K562 (cell line): Measurements from ENCODE around the gene CCDC117. TPM values are rescaled to one million over a fixed set of nuclear protein-coding genes. Genes with fewer than 3 reads are reported as not detected.

Experiments
- CREB5 ChIP-seq: fragments of 250-450 bp; sonication (Bioruptor Pico); IDR thresholded peaks from 2 replicates; pipeline ENCODE4 v1.5.0; 2020; ENCODE audit warnings: mild to moderate bottlenecking
- CTCFL ChIP-seq: IDR thresholded peaks from 2 replicates; pipeline ENCODE4 v1.6.1; 2011; ENCODE audit warnings: borderline replicate concordance, low read depth, mild to moderate bottlenecking, moderate library complexity, low read length; ENCODE audit not compliant: insufficient read depth, poor library complexity, severe bottlenecking
- E2F4 ChIP-seq: sonication (generic); formaldehyde crosslinking; IDR thresholded peaks from 2 replicates; pipeline ENCODE4 v1.8.0; 2022; ENCODE audit warnings: mild to moderate bottlenecking, low read depth, missing genetic modification reagents
- EP400 ChIP-seq: fragments of 450-650 bp; IDR thresholded peaks from 2 replicates; pipeline ENCODE4 v1.6.1; 2017; ENCODE audit warnings: antibody characterized with exemption, mild to moderate bottlenecking, moderate library complexity
- FOS ChIP-seq: IDR thresholded peaks from 3 replicates; pipeline ENCODE4 v1.6.1; 2011; ENCODE audit not compliant: insufficient read length; ENCODE audit errors: extremely low read depth
- MGA ChIP-seq: fragments of 450-650 bp; IDR thresholded peaks from 2 replicates; pipeline ENCODE4 v1.6.1; 2016; ENCODE audit warnings: mild to moderate bottlenecking, moderate library complexity
- MTF1 ChIP-seq: fragments of 250-450 bp; sonication (Bioruptor Pico); IDR thresholded peaks from 2 replicates; pipeline ENCODE4 v1.9.0; 2021; ENCODE audit warnings: moderate library complexity, mild to moderate bottlenecking, inconsistent platforms, borderline replicate concordance
- ZBTB1 ChIP-seq: sonication (generic); formaldehyde crosslinking; IDR thresholded peaks from 2 replicates; pipeline ENCODE4 v1.8.1; 2023; ENCODE audit warnings: missing genetic modification reagents, low read depth, mild to moderate bottlenecking, borderline replicate concordance
- ZNF197 ChIP-seq: fragments of 200-800 bp; sonication (Bioruptor generic); IDR thresholded peaks from 2 replicates; pipeline ENCODE4 v1.6.1; 2016; ENCODE audit warnings: low read depth, missing genetic modification characterization, missing compliant biosample characterization
- polyA plus RNA-seq, 8 experiments: library from polyadenylated mRNA; depleted of rRNA in 4 of 8; stranded (reverse) in 5 of 8; unstranded in 3 of 8; fragments of >200 nt; fragmentation: Nextera tagmentation in 2 of 8; fragmentation: Illumina TruSeq in 1 of 8; extraction: Ambion mirVana in 2 of 8; extraction: Trizol in 1 of 8; gene quantifications; 2 replicates each; pipeline versions ENCODE4 v1.2.1 to v1.2.3, GENCODE V29; 2011 to 2014; ENCODE audit warnings: inconsistent platforms in 1 of 8, missing spikeins in 1 of 8
- total RNA-seq, 7 experiments: library from RNA; depleted of rRNA in 6 of 7; stranded (reverse); fragments of >200 nt in 6 of 7; fragmentation: Illumina TruSeq in 2 of 7; extraction: Trizol in 2 of 7; gene quantifications; 2 replicates each; pipeline versions ENCODE4 v1.2.1 to v1.2.3, GENCODE V29; 2011 to 2021; ENCODE audit warnings: low replicate concordance in 1 of 7

CCDC117 gene
- total and polyA plus RNA-seq, 9 of the 15 experiments (the other 6 are each of a cell fraction or from before 2014, with no cell fraction given), result 5.7 to 23.3 (median 15.8) TPM

- TF ChIP-seq ZBTB1 (0 out of 2 replicates have a peak, but pooled peaks have one; percentile 28), MGA (peak; percentile 66; the same call in 1 of the 2 replicates), MTF1 (no peak), CTCFL (peak; percentile 97), E2F4 (peak; percentile 96), EP400 (peak; percentile 92), FOS (peak; percentile 92), CREB5 (no peak), ZNF197 (CRISPR knock-in tag) (0 out of 2 replicates have a peak, but pooled peaks have one; percentile 60)
Measured at GRCh38 chr22:28741785-28742561, 30.5 kb upstream of the CCDC117 start, which contains the start of the genes CHEK2 and HSCB (continued).
